ENCODE results near the gene SCPEP1. TPM values are rescaled to one million over a fixed set of nuclear protein-coding genes. Genes with fewer than 3 reads are reported as not detected.

The SCPEP1 gene
- total RNA-seq, 1 donor from 2014 or later: 137 TPM

- FAIRE-seq (no peak), DNase-seq (ENCODE audit: low read depth) (no peak)
- TF ChIP-seq CTCF (IDR thresholded peaks at IDR 0.05; ENCODE audit: insufficient read depth, low read length, severe bottlenecking): no peak
Measured at GRCh38 chr17:57046749-57047148, 68.8 kb downstream of the SCPEP1 start.

GRCh38 chr17:57048096-57048495, 70.2 kb downstream of the SCPEP1 start:
- H3K27me3 ChIP-seq (ENCODE audit: control insufficient read depth, insufficient read depth, low read length): peaks cover 6% of the 10 kb centered on the region
- no peak for TF ChIP-seq CTCF (IDR thresholded peaks at IDR 0.05; ENCODE audit: insufficient read depth, low read length, severe bottlenecking)
- H3K4me3 ChIP-seq (ENCODE audit: low read depth, low read length): no peak overlapping the region
- no peaks in the 10 kb centered on the region for H3K36me3 ChIP-seq (ENCODE audit: control insufficient read depth, insufficient read depth, low read length)
- no peak for FAIRE-seq
- peak; percentile 60 for DNase-seq (ENCODE audit: low read depth)

More at GRCh38 chr17:57046749-57047148, 68.8 kb downstream of the SCPEP1 start:
- peaks cover 6% of the 10 kb centered on the region for H3K27me3 ChIP-seq (ENCODE audit: control insufficient read depth, insufficient read depth, low read length)
- no peaks in the 10 kb centered on the region for H3K36me3 ChIP-seq (ENCODE audit: control insufficient read depth, insufficient read depth, low read length)
- H3K4me3 ChIP-seq (ENCODE audit: low read depth, low read length): no peak overlapping the region

GRCh38 chr17:57050306-57050705, 72.4 kb downstream of the SCPEP1 start:
- FAIRE-seq (no peak), DNase-seq (ENCODE audit: low read depth) (no peak)
- H3K4me3 ChIP-seq (ENCODE audit: low read depth, low read length): no peak overlapping the region
- H3K36me3 ChIP-seq (ENCODE audit: control insufficient read depth, insufficient read depth, low read length): no peaks in the 10 kb centered on the region
- peaks cover 6% of the 10 kb centered on the region for H3K27me3 ChIP-seq (ENCODE audit: control insufficient read depth, insufficient read depth, low read length)
- no peak for TF ChIP-seq CTCF (IDR thresholded peaks at IDR 0.05; ENCODE audit: insufficient read depth, low read length, severe bottlenecking)

- FAIRE-seq: no peak
- no peaks in the 10 kb centered on the region for H3K27me3 ChIP-seq (ENCODE audit: control insufficient read depth, insufficient read depth, low read length)
- TF ChIP-seq CTCF (IDR thresholded peaks at IDR 0.05; ENCODE audit: insufficient read depth, low read length, severe bottlenecking): no peak
- H3K36me3 ChIP-seq (ENCODE audit: control insufficient read depth, insufficient read depth, low read length): no peaks in the 10 kb centered on the region
- DNase-seq (ENCODE audit: low read depth): peak; percentile 72
- H3K4me3 ChIP-seq (ENCODE audit: low read depth, low read length): no peak overlapping the region
Measured at GRCh38 chr17:57051886-57052361, 74.0 kb downstream of the SCPEP1 start.

Other genes with a start within 250 kb of the SCPEP1 start
- 0.26 and 0.64 TPM in 2 replicates for gene C17orf67, start 144.2 kb upstream of the SCPEP1 start, total RNA-seq
- 5.1 and 8.4 TPM in 2 replicates for gene DGKE, start 144.0 kb upstream of the SCPEP1 start, total RNA-seq
- gene TRIM25, start 64.1 kb upstream of the SCPEP1 start, total RNA-seq: 35.5 and 54.4 TPM in 2 replicates
- gene COIL, start 17.1 kb upstream of the SCPEP1 start, total RNA-seq: 15.3 and 16.3 TPM in 2 replicates
- gene AKAP1, start 107.1 kb downstream of the SCPEP1 start, total RNA-seq: 20.4 and 30.0 TPM in 2 replicates

Data from bronchial epithelial cell (primary cell).